ENCODE measurements around the gene AFDN. TPM values are rescaled to one million over a fixed set of nuclear protein-coding genes. Genes with fewer than 3 reads are reported as not detected.
A peak's percentile ranks its signal among the peaks of the same experiment; 100 is the strongest.

Gene AFDN
- total RNA-seq, 3 donors from 2014 or later = 93.1 to 292 (median 170) TPM

DNA sequence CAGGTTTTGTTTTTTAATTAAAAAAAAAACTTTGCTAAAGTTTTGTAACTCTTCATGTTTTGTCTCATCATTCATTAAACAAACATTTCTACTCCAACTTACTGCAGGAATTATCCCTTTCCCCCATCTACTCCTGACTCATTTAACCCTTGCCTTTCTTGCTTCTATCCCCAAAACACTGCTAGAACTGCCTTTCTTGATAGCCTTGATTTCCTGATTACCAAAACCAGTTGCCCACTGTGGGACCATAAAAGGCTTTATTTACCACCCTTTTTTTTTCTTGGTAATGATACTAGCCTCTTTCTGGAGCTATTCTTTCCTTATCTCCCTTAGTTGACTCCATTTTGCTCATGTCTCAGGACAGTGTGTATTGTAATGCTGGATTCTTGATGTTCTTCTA lies 15.3 kb downstream of the AFDN start:
- intact Hi-C loops (cut with DNase I; ENCODE audit: low total_unique reads) = no loop called here

DNA sequence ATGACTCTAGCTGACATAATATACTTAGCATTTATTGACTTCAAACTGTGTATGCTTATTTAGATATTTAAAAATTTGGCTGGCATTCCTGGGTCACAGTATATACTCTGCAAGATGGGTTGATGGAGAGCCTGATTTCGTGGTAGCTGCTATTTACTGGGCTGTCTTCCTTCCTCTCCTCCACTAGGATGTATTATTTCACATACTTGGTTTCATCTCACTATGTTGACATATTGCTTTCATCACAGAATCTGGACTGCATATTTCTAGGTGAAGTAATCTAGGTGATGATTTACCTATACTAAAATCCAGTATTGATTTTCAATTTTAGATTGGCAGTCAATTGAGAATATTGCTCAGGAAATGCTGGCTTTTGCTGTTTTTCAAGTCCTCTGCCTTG lies 15.7 kb downstream of the AFDN start:
- DNase-seq (ENCODE audit: low spot score in 2 of 2) = no peak
- H3K4me3 ChIP-seq = no peak overlapping the region
- H3K4me1 ChIP-seq = no peaks in the 10 kb centered on the region
- intact Hi-C loops (cut with DNase I; ENCODE audit: low total_unique reads) = no loop called here
- no peaks in the 10 kb centered on the region for H3K9me3 ChIP-seq
- H3K36me3 ChIP-seq = no peaks in the 10 kb centered on the region
- TF ChIP-seq, protein P1, sequence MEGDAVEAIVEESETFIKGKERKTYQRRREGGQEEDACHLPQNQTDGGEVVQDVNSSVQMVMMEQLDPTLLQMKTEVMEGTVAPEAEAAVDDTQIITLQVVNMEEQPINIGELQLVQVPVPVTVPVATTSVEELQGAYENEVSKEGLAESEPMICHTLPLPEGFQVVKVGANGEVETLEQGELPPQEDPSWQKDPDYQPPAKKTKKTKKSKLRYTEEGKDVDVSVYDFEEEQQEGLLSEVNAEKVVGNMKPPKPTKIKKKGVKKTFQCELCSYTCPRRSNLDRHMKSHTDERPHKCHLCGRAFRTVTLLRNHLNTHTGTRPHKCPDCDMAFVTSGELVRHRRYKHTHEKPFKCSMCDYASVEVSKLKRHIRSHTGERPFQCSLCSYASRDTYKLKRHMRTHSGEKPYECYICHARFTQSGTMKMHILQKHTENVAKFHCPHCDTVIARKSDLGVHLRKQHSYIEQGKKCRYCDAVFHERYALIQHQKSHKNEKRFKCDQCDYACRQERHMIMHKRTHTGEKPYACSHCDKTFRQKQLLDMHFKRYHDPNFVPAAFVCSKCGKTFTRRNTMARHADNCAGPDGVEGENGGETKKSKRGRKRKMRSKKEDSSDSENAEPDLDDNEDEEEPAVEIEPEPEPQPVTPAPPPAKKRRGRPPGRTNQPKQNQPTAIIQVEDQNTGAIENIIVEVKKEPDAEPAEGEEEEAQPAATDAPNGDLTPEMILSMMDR (IDR thresholded peaks at IDR 0.05) = peak in 1 of 3 donors; percentile 20
- no peak for TF ChIP-seq POLR2AphosphoS5 (IDR thresholded peaks at IDR 0.05)
- H3K27me3 ChIP-seq = no peaks in the 10 kb centered on the region
- H3K27ac ChIP-seq = peak overlapping the region in 1 of 2 donors; percentile 10

More for the DNA sequence above, 15.3 kb downstream of the AFDN start:
- Histone ChIP-seq H3K4me3 (no peak overlapping the region), H3K9me3 (no peaks in the 10 kb centered on the region), H3K36me3 (no peaks in the 10 kb centered on the region), H3K27ac (peak overlapping the region in 1 of 2 donors; percentile 10), H3K27me3 (no peaks in the 10 kb centered on the region), H3K4me1 (no peaks in the 10 kb centered on the region)
- no peak for DNase-seq (ENCODE audit: low spot score in 2 of 2)
- TF ChIP-seq POLR2A (IDR thresholded peaks at IDR 0.05) (no peak), POLR2AphosphoS5 (IDR thresholded peaks at IDR 0.05) (no peak)
- TF ChIP-seq, protein P1 (IDR thresholded peaks at IDR 0.05) = no peak

DNA sequence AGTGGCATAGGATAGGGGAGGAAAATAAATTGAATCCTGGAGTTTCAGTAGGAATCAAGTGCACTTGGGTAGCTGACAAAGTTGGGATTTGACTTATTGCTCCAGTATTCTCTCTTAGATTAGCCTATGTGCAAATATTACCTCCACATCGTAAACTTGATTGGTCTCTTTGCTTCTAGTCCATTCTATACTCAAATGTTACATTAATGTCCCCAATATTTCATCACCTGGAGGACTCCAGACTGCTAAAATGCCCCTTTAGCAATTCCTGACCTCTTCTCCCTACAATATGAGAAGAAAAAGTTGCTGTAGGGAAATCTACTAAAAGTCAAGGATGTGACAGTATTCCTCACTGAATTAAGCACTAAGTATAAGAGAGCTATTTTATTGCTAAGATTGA lies 16.3 kb downstream of the AFDN start:
- DNase-seq (ENCODE audit: low spot score in 2 of 2) = no peak
- H3K27me3 ChIP-seq = no peaks in the 10 kb centered on the region
- TF ChIP-seq, protein P1 (IDR thresholded peaks at IDR 0.05) = no peak
- no peak for TF ChIP-seq POLR2A (IDR thresholded peaks at IDR 0.05)
- no peak for TF ChIP-seq POLR2AphosphoS5 (IDR thresholded peaks at IDR 0.05)
- no peak overlapping the region for H3K4me3 ChIP-seq
- no peaks in the 10 kb centered on the region for H3K4me1 ChIP-seq
- no peak overlapping the region for H3K27ac ChIP-seq
- no peaks in the 10 kb centered on the region for H3K36me3 ChIP-seq
- intact Hi-C loops (cut with DNase I; ENCODE audit: low total_unique reads) = no loop called here
- no peaks in the 10 kb centered on the region for H3K9me3 ChIP-seq

DNA sequence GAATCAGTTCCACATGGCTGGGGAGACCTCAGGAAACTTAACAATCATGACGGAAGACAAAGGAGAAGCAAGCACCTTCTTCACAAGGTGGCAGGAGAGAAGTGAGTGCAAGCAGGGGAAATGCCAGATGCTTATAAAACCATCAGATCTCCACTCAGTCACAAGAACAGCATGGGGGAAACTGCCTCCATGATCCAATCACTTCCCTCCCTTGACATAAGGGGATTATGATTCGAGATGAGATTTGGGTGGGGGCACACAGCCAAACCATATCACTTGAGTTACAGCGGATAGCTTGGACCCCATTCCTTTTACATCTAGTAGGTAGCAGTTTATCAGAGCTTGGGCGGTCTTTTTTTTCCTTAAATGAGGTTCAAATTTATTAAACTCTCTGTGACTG lies 19.1 kb downstream of the AFDN start:
- intact Hi-C loops (cut with DNase I; ENCODE audit: low total_unique reads) = no loop called here
- H3K4me3 ChIP-seq = no peak overlapping the region
- TF ChIP-seq, protein P1 (IDR thresholded peaks at IDR 0.05) = no peak
- TF ChIP-seq POLR2AphosphoS5 (IDR thresholded peaks at IDR 0.05) (no peak), POLR2A (IDR thresholded peaks at IDR 0.05) (no peak)
- no peaks in the 10 kb centered on the region for H3K9me3 ChIP-seq
- DNase-seq (ENCODE audit: low spot score in 2 of 2) = no peak
- no peak overlapping the region for H3K27ac ChIP-seq
- H3K36me3 ChIP-seq = no peaks in the 10 kb centered on the region
- no peaks in the 10 kb centered on the region for H3K4me1 ChIP-seq
- no peaks in the 10 kb centered on the region for H3K27me3 ChIP-seq

DNA sequence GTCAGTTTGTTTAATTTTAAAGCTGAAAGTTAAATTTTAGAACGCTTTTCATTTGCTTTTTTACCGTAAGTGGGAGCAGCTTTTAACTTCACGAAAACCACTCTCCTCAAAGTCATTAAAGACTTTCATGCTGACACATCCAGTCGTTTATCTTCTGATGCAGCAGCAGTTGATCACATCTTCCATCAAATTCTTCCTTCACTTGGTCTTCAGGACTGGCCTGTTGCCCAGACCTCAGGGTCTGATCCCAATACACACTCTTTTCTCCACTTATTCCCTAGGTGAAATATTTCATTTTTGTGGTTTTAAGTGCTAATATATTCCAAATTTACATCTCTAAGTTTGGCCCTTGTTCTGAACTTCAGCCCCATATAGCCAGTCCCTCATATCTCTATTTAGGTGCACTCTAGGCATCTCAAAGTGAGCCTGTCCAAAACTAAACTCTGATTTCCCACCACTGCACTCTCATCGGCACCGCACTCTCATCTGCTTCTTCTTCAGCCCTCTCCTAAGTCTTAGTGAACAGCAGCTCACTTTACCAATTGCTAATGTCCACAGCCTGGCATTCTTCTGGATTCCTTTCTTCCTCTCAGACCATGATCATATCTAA lies 20.4 kb downstream of the AFDN start:
- intact Hi-C loops (cut with DNase I; ENCODE audit: low total_unique reads) = no loop called here
- H3K36me3 ChIP-seq = no peaks in the 10 kb centered on the region
- no peaks in the 10 kb centered on the region for H3K4me1 ChIP-seq
- H3K4me3 ChIP-seq = no peak overlapping the region
- H3K9me3 ChIP-seq = no peaks in the 10 kb centered on the region
- no peaks in the 10 kb centered on the region for H3K27me3 ChIP-seq
- H3K27ac ChIP-seq = peak overlapping the region in 1 of 2 donors; percentile 34
- TF ChIP-seq POLR2A (IDR thresholded peaks at IDR 0.05) (no peak), POLR2AphosphoS5 (IDR thresholded peaks at IDR 0.05) (no peak)
- TF ChIP-seq, protein P1 (IDR thresholded peaks at IDR 0.05) = no peak
- DNase-seq (ENCODE audit: low spot score in 2 of 2) = no peak
